Measurements from ENCODE around the gene EED. TPM values are rescaled to one million over a fixed set of nuclear protein-coding genes. Genes with fewer than 3 reads are reported as not detected.
"Not testable (repeated sequence)": the region's sequence is repeated elsewhere in the genome, so short reads cannot be mapped to it uniquely, and the experiment has no call there.

EED gene
- total RNA-seq, 1 experiment from 2014 or later: 15.8 TPM

DNA sequence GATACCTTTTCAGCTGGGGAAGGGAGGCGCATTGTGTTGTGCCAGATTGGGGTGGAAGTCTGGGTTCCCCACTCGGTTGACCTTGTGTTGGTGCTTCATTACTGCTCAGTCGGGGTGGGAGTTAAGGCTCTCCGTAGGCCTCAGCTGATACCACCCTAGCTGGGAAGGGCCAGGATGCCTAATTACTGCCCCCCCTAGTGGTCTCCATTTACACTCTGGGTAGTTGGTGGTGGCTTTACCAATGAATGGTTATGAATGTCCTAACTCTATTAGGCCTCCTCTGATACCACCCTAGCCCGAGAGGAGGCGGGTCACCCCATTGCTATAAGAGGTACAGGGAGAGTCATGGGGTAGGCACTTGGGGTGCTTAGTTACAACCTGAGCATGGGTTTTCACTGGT lies 29.9 kb downstream of the EED start:
- in situ Hi-C loops (cut with HindIII; ENCODE audit: low pct_unique_long_range_greater_than_20kb, low sequenced_read_pairs): no loop called here
- peak; percentile 61 for DNase-seq (ENCODE audit: low read depth, low spot score)

DNA sequence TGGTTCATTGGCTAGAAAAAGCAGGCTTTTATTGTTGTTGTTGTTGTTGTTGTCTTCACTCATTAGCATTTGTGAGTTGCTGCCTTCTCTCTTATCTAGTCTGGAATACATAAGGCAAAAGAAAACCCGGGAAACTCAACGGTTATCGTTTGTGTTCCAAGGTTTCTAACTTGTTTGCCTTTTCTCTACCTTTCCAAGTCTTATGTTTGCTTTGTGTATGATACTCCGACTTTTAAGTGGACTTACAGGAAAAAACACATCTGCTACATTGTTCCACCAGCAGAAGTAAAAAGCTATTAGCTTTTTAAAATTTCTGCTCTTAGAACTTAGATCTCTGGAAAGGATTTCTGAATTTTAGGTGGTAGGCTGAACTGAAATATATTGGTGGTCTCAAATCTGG lies 30.4 kb downstream of the EED start:
- in situ Hi-C loops (cut with HindIII; ENCODE audit: low pct_unique_long_range_greater_than_20kb, low sequenced_read_pairs): no loop called here
- no peak for DNase-seq (ENCODE audit: low read depth, low spot score)

DNA sequence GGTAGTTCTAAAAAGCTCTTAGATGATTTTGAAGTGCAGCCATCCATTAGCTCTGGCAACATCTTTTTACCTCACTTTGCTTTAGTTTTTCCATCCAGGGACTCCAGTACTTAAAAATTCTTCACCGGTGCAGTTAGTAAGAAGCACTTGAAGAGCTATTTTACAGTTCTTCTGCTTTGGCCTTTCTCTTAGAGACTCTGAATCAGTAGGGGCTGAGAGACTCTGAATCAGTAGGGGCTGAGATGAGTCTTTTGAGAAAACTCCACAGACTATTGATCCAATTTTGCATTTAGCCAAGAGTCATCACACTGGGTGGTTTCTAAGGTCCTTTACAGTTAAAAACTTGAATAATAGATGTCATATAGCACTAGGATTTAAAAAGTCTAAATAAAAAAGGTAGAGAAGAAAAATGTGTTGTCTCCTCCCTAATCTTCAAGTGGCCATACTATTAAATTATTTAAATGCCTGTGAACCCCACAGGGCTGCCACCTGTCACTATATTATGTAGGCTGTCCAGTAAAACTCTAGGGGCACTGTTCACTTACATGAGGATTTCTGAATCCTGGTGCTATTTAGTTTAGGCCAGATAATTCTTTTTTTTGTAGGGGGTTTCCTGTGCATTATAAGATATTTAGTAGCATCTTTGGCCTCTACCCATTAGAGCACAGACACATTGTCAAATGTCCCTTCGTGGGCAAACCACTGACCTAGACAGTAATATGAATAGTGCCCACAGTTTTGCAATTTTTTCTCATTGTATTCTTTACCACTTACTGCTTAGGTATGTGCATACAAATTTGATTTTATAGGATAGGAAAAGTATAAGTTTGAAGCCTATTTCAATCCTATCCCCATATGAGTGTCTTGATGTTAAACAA lies 31.2 kb downstream of the EED start:
- no peak for DNase-seq (ENCODE audit: low read depth, low spot score)
- in situ Hi-C loops (cut with HindIII; ENCODE audit: low pct_unique_long_range_greater_than_20kb, low sequenced_read_pairs): no loop called here

DNA sequence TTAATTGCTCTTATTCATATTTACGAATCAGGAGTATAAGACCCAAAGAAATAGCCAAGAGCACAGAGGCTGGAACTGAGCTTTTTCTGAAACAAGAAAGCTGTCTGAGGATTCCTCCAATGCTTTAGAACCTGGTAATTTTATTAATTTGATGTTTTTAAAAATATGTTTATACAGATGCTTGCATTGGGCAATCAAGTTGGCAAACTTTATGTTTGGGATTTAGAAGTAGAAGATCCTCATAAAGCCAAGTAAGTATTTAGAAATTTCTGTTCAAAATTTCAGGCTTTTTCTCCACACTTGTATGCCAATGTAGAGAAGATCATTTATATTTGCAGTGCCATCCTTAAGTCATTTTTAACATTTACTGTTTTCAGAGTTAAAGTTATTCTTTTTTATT lies 33.2 kb downstream of the EED start:
- DNase-seq (ENCODE audit: low read depth, low spot score): no peak
- in situ Hi-C loops (cut with HindIII; ENCODE audit: low pct_unique_long_range_greater_than_20kb, low sequenced_read_pairs): no loop called here

DNA sequence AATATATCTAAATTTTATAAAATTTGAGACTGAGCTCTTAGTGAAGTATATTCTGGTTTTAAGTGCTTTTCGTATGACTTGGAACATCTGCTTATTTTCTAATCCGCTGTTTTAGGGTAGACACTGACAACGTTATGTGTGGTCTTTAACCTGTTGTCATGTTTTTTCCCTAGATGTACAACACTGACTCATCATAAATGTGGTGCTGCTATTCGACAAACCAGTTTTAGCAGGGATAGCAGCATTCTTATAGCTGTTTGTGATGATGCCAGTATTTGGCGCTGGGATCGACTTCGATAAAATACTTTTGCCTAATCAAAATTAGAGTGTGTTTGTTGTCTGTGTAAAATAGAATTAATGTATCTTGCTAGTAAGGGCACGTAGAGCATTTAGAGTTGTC lies 33.7 kb downstream of the EED start:
- DNase-seq (ENCODE audit: low read depth, low spot score): no peak
- in situ Hi-C loops (cut with HindIII; ENCODE audit: low pct_unique_long_range_greater_than_20kb, low sequenced_read_pairs): no loop called here

DNA sequence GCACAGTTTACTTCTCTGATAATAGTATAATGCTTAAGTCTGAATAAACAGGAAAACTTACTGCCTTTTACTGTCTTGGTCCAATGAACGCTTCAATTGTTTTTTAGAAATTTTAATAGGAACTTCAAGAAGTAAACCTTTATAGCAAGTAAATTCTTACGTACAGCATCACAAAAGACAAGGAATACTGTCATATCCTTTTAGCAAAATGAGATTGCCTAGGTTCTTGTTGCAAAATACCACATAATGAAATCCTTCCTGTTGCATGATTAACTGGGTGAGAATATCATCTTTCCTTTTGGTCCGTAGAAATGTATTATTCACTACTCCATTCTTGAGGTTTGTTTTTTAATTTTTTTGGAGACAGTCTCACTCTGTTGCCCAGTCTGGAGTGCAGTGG lies 35.2 kb downstream of the EED start:
- in situ Hi-C loops (cut with HindIII; ENCODE audit: low pct_unique_long_range_greater_than_20kb, low sequenced_read_pairs): no loop called here
- DNase-seq (ENCODE audit: low read depth, low spot score): no peak

DNA sequence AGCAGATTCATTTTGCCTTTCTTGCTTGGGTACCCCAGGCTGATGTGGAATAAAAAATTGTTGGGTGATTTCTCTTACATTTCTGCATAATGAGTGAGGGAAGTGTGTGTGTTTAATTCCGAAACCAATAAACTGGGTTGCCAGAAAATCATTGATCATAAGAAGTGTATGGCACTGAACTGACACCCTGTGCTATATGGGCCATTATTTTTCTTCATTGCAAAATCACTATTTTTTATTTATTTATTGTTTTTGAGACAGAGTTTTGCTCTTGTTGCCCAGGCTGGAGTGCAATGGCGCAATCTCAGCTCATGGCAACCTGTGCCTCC lies 42.9 kb downstream of the EED start:
- in situ Hi-C loops (cut with HindIII; ENCODE audit: low pct_unique_long_range_greater_than_20kb, low sequenced_read_pairs): no loop called here
- no peak for DNase-seq (ENCODE audit: low read depth, low spot score)

DNA sequence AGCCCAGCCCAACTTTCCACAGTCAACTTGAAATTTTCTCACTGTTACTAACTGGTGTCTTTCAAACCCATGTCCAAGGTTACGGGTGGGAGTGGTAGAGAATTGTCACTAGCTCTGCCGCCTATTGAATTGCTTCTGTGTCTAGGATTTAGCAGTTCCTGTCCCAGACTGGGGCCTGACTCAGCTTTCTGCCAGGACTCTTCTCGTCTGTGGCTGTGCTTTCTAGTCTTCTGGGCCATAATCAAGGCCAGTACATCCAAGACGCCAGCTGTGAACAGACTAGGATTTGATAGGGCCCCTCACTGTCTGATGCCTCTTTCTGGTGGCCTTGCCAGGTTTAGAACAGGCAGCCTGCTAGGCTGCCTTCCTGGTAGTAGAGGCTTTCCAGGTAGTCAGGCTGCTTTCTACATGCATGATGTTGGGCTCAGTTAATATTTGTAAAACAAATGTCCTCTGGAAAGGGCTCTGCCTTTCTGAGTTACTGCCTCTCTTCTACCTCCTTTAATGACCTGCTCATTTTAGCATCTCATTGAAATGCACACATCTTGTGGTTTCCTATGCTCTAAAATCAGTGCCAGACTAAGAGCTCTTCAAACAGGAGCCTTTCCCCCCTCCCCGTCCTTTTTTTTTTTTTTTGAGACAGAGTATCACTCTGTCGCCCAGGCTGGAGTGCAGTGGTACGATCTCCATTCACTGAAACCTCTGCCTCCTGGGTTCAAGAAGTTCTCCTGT lies 44.4 kb downstream of the EED start:
- in situ Hi-C loops (cut with HindIII; ENCODE audit: low pct_unique_long_range_greater_than_20kb, low sequenced_read_pairs): no loop called here
- no peak for DNase-seq (ENCODE audit: low read depth, low spot score)

DNA sequence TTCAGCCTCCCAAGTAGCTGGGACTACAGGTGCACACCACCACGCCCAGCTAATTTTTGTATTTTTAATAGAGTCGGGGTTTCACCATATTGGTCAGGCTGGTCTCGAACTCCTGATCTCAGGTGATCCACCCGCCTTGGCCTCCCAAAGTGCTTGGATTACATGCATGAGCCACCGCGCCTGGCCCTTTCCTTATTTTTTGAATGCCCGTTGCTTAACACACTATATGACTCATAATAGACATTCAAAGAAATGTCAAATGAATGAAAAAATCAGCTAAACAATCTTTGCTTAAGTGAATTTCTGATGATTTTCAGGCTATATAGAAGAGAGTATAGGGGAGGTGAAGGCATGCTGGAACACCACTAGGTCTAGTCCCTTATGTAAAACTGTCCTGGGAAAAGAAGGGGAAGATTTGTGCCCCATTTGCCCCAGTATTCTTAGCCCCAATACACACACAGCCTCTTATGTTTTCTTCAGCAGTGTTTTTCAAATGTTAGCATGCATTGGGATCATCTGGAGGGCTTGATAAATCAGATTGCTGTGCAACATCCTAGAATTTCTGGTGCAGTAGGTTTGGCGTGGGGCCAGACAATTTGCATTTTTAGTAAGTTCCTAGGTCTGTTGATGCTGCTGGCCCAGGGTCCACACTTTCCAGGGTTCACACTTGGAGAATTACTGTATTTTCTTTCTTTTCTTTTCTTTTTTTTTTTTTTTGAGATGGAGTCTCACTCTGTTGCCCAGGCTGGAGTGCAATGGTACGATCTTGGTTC lies 45.1 kb downstream of the EED start:
- in situ Hi-C loops (cut with HindIII; ENCODE audit: low pct_unique_long_range_greater_than_20kb, low sequenced_read_pairs); DNase-seq (ENCODE audit: low read depth, low spot score): not testable (repeated sequence)

DNA sequence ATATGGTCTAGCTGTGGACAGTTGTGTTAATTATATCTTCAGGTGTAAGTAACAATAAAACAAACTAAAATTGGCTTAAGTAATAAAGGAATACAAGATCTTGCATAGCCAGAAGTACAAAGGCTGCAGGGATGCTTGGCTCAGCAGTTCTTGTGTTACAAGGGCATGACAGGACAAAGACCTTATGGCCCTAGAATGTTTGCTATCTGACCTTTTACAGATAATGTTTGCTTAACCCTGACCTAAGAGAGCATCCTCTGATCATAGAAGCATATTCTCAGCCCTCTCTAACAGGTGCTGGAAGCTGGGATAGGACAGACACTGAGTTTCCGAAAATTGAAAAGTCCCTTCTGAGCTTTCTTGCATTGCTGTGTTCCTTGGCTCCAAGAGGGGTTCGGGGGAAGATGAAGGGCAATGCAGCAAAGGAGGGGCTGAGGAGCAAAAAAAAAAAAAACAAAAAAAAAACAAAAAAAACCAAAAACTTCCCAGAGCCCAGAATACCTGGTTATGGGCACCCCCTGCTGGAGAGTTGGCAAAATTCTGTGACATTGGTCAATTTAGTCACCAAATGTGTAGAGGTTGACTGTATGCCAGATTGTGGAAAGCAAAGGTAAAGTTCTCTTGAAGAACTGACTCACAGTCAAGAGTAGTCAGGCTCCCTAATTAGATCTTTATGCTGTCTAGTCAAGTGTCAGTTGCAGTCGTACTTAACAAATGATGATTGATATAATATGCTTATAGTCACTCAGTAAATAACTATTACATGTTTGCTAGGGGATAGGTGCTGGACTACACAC lies 47.1 kb downstream of the EED start:
- in situ Hi-C loops (cut with HindIII; ENCODE audit: low pct_unique_long_range_greater_than_20kb, low sequenced_read_pairs): no loop called here
- peak; percentile 63 for DNase-seq (ENCODE audit: low read depth, low spot score)

DNA sequence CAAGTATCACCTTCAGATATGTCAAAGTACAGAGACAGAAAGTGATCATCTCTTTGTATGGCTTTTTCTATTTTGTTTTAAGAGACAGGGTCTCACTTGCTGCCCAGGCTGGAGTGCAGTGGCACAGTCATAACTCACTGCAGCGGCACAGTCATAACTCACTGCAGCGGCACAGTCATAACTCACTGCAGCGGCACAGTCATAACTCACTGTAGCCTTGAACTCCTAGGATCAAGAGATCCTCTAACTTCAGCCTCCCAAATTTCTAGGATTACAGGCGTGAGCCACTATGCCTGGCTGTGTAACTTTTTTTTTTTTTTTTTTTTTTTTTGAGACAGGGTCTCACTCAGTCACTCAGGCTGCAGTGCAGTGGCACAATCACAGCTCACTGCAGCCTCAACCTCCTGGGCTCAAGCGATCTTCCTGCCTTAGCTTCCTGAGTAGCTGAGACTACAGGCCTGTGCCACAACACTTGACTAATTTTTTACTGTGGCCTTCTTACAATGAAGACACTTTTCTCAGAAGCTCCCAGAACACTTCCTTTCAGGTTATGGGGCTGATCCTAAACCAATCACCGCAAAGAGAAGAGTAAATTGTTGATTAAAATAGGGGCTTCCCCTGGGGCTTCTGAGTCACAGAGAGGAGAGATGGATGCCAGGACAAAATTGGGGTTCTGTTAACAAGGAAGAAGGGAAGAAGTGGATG lies 48.5 kb downstream of the EED start:
- in situ Hi-C loops (cut with HindIII; ENCODE audit: low pct_unique_long_range_greater_than_20kb, low sequenced_read_pairs): no loop called here
- no peak for DNase-seq (ENCODE audit: low read depth, low spot score)

DNA sequence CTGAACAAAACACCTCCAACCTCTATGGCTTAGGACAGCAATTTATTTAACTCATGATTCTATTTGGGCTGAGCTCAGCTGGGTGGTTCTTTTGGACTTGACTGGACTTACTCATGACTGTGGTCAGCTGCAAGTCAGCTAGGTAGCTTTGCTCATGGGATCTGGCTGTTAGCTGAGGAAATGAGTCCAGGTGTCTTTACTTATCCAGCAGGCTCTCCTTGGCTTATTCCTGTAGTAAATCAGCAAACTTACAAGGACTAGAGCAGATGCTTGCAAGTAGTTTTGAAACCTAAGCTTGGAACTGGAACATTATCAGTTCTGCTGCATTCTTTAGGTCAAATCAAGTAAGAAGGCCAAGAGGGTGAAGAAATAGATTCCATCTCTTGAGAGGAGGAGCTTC lies 49.5 kb downstream of the EED start:
- DNase-seq (ENCODE audit: low read depth, low spot score): no peak
- in situ Hi-C loops (cut with HindIII; ENCODE audit: low pct_unique_long_range_greater_than_20kb, low sequenced_read_pairs): no loop called here

DNA sequence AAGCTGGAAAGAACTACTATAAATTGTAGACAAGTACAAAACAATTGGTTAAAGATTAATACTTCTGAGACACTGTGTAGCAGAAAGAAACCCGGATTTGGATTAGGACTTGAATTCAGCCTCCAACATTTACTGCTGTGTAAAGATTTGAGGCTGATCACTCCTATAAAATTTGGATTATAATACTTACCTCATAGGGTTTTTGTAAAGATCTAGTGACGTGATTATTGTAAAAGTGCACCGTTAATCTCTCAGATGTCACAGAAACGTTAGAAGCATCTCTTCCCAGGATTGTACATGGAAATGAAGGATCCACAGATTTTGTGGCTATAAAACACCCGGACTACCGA lies 57.2 kb downstream of the EED start:
- no peak for DNase-seq (ENCODE audit: low read depth, low spot score)
- in situ Hi-C loops (cut with HindIII; ENCODE audit: low pct_unique_long_range_greater_than_20kb, low sequenced_read_pairs): no loop called here

DNA sequence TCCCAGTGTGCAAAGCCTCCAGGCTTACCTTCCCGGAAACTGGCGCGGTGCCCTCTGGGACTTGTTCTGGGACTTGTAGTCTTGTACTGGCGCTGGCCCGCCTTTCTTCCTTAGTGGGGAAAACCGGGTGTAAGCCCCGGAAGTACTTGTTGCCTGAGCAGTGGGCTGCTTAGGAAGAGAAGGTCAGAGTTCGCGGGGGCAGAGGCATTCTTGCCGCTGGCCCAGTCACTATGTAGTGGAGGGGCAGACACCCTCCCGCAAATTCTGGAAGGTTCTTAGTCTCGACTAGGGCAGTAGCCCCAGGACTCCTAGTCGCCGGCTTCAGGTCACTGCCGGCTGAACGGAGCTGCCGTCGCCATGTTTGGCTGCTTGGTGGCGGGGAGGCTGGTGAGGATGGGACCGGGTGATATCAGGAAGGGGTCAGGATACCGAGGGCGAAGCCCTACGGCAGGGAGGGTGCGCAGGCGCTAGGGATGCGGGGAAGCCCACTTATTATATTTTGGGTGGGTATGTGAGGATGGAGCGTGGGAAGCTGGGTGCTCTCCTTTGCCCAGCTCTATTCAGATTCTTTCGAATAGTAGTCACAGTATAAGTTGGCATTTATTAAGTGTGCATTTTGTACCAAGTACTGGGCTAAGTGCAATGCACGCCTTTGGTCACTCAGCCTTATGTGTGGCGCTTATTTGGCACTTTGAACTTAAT lies 57.7 kb downstream of the EED start, which contains the start of gene HIKESHI:
Gene HIKESHI (plus strand): TSS at position 149 of the 702 bp plus-strand sequence. CDS start 209 bp downstream, at position 358.
- in situ Hi-C loops (cut with HindIII; ENCODE audit: low pct_unique_long_range_greater_than_20kb, low sequenced_read_pairs): no loop called here
- DNase-seq (ENCODE audit: low read depth, low spot score): peak; percentile 97

DNA sequence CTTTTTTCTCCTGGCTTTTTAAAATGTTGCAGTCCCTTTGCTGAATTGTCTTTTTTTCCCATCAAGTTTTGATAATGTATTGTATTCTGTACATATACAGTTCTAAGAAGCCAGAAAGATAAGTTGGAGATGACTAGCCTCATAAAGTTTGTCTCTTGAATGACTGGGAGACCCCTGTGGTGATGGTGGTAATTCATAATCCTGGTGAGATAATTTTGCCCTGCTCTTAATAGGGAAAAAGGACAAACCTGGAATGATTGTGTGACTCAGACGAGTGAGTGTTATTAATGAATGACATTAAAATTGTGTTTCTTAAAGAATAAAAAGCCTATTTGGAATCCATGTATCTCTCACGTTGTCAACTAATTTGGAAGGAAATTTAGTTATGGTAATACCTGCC lies 58.7 kb downstream of the EED start:
- in situ Hi-C loops (cut with HindIII; ENCODE audit: low pct_unique_long_range_greater_than_20kb, low sequenced_read_pairs): no loop called here
- DNase-seq (ENCODE audit: low read depth, low spot score): no peak

DNA sequence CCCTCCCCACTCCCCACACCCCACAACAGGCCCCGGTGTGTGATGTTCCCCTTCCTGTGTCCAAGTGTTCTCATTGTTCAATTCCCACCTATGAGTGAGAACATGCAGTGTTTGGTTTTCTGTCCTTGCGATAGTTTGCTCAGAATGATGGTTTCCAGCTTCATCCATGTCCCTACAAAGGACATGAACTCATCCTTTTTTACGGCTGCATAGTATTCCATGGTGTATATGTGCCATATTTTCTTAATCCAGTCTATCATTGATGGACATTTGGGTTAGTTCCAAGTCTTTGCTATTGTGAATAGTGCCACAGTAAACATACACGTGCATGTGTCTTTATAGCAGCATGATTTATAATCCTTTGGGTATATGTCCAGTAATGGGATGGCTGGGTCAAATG lies 64.2 kb downstream of the EED start:
- DNase-seq (ENCODE audit: low read depth, low spot score); in situ Hi-C loops (cut with HindIII; ENCODE audit: low pct_unique_long_range_greater_than_20kb, low sequenced_read_pairs): not testable (repeated sequence)

DNA sequence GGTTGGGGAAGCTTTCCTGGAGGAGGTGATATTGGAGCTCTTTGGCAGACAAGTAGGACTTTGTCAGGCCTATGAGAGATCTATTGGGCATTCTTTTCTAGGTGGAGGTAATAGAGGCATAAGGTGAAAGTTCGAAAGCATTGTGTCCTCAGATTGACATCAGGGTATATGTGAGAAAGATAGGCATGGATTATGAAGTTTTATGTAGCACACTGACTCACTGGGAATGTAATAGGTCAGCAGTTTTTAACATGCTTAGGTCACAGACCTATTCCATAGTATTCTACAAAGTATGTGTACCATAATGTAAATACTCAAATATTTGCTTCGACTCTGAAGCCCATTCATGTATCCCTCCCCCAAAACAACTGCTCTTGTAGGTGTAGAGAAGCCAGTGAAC lies 69.2 kb downstream of the EED start:
- in situ Hi-C loops (cut with HindIII; ENCODE audit: low pct_unique_long_range_greater_than_20kb, low sequenced_read_pairs): no loop called here
- DNase-seq (ENCODE audit: low read depth, low spot score): no peak
